DND-41 (cell line): ENCODE measurements around the gene GAS1.

Source experiments
- ATAC-seq: fragments of 200-7000 bp; cut with Tn5 transposase; 3 replicates; pipeline ENCODE4 v1.9.1; 2021; ENCODE audit warnings: low read depth; ENCODE audit not compliant: insufficient read depth
- DNase-seq: peaks from one replicate; pipeline ENCODE4 v3.0.0-alpha.2; 2020
- H2AFZ ChIP-seq: 2 replicates; pipeline ENCODE4 v1.6.0; 2012; ENCODE audit warnings: low read depth, low read length
- H3K27ac ChIP-seq: 2 replicates; pipeline ENCODE4 v1.5.1; 2012; ENCODE audit warnings: low read length, inconsistent platforms
- H3K27me3 ChIP-seq: fragments of 200-600 bp; sonication (generic); 2 replicates; pipeline ENCODE4 v1.6.0; 2012; ENCODE audit warnings: low read length, mild to moderate bottlenecking, inconsistent platforms; ENCODE audit not compliant: insufficient read depth, poor library complexity
- H3K36me3 ChIP-seq: 2 replicates; pipeline ENCODE4 v1.5.1; 2012; ENCODE audit warnings: low read length, inconsistent platforms; ENCODE audit not compliant: insufficient read depth
- H3K4me1 ChIP-seq: 2 replicates; pipeline ENCODE4 v1.5.1; 2012; ENCODE audit warnings: mild to moderate bottlenecking, low read length; ENCODE audit not compliant: insufficient read depth
- H3K4me2 ChIP-seq: 2 replicates; pipeline ENCODE4 v1.6.0; 2012; ENCODE audit warnings: mild to moderate bottlenecking, moderate library complexity, low read length, inconsistent platforms; ENCODE audit not compliant: insufficient read depth
- H3K4me3 ChIP-seq, 2 experiments: fragments of 200-600 bp in 1 of 2; shearing (Covaris generic) in 1 of 2; 2 replicates each; pipeline ENCODE4 v1.5.1; 2012 to 2016; ENCODE audit warnings: inconsistent platforms in 2 of 2, low read length in 2 of 2, mild to moderate bottlenecking in 2 of 2, low read depth in 1 of 2, moderate library complexity in 1 of 2
- H3K79me2 ChIP-seq: 2 replicates; pipeline ENCODE4 v1.6.0; 2012; ENCODE audit warnings: low read length, inconsistent platforms; ENCODE audit not compliant: insufficient read depth
- H3K9ac ChIP-seq: 2 replicates; pipeline ENCODE4 v1.6.0; 2012; ENCODE audit warnings: low read depth, mild to moderate bottlenecking, inconsistent platforms, low read length, moderate library complexity
- H3K9me3 ChIP-seq: 2 replicates; pipeline ENCODE4 v1.5.1; 2012; ENCODE audit warnings: low read length, moderate library complexity, mild to moderate bottlenecking, inconsistent platforms; ENCODE audit not compliant: insufficient read depth, severe bottlenecking
- H4K20me1 ChIP-seq: 2 replicates; pipeline ENCODE4 v1.6.0; 2012; ENCODE audit warnings: low read length; ENCODE audit not compliant: insufficient read depth
- EZH2 ChIP-seq: IDR thresholded peaks from 3 replicates; pipeline ENCODE4 v1.6.1; 2012; ENCODE audit warnings: borderline replicate concordance, low read depth, mild to moderate bottlenecking, moderate library complexity, low read length, inconsistent platforms; ENCODE audit not compliant: severe bottlenecking
- TF ChIP-seq, protein P1 (sequence below): IDR thresholded peaks from 2 replicates; pipeline ENCODE4 v1.5.1; 2012; ENCODE audit warnings: borderline replicate concordance, low read length, moderate library complexity, mild to moderate bottlenecking; ENCODE audit not compliant: poor library complexity, severe bottlenecking; ENCODE audit errors: extremely low read depth

Gene GAS1

DNA sequence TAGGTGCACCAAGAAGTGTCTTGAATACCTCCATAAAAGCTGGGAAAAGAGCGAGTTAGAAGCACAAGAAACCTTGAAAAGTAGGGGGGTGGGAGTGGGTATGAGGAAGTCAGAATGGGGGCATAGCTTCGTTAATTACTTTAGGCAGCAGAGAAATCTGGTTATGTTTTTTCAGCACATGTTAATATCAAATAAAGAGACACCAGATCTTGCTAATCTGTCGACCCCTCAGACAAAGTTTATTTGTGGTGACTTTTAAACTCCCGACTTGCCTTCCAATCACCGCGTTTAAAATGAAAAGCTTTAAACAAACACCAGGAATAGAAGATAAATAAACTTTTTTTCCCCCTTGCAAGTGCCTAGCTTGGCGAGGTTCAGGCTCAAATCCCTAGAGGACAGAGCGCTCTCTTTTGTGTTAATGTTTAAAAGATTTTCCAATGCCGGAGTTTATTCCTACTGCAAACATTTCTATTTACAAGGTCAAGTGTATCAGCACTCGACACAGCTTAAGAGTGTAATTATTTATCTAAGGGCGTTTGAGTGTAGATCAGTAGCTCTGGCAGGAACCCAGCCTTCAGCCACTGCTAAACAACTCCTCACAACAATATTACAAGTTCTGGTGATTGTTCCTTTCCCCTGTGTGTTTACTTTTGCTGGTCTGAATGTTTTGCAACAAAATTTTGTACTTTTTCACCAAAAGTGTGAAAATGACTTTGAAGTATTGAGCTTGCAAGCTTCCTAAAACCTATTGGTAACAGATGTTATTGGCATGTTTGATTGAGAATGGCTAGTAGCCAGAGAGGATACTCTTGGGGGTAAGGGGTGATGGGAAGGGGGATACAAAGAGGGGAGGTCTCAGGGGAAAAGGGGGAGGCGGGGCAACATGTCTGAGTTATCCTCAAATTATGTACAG lies 3.8 kb downstream of the GAS1 start:
- Histone ChIP-seq H3K27me3 (peaks cover 4% of the 10 kb centered on the region), H3K9ac (no peak overlapping the region), H3K4me1 (peaks cover 13% of the 10 kb centered on the region), H3K27ac (no peak overlapping the region), H2AFZ (no peak overlapping the region), H3K4me3 (no peak overlapping the region), H3K79me2 (peaks cover 3% of the 10 kb centered on the region), H4K20me1 (peaks cover 12% of the 10 kb centered on the region), H3K9me3 (no peaks in the 10 kb centered on the region), H3K4me2 (no peak overlapping the region), H3K36me3 (no peaks in the 10 kb centered on the region)
- DNase-seq (no peak), ATAC-seq (no peak)
- TF ChIP-seq, protein P1, sequence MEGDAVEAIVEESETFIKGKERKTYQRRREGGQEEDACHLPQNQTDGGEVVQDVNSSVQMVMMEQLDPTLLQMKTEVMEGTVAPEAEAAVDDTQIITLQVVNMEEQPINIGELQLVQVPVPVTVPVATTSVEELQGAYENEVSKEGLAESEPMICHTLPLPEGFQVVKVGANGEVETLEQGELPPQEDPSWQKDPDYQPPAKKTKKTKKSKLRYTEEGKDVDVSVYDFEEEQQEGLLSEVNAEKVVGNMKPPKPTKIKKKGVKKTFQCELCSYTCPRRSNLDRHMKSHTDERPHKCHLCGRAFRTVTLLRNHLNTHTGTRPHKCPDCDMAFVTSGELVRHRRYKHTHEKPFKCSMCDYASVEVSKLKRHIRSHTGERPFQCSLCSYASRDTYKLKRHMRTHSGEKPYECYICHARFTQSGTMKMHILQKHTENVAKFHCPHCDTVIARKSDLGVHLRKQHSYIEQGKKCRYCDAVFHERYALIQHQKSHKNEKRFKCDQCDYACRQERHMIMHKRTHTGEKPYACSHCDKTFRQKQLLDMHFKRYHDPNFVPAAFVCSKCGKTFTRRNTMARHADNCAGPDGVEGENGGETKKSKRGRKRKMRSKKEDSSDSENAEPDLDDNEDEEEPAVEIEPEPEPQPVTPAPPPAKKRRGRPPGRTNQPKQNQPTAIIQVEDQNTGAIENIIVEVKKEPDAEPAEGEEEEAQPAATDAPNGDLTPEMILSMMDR, result no peak
- no peak for TF ChIP-seq EZH2

DNA sequence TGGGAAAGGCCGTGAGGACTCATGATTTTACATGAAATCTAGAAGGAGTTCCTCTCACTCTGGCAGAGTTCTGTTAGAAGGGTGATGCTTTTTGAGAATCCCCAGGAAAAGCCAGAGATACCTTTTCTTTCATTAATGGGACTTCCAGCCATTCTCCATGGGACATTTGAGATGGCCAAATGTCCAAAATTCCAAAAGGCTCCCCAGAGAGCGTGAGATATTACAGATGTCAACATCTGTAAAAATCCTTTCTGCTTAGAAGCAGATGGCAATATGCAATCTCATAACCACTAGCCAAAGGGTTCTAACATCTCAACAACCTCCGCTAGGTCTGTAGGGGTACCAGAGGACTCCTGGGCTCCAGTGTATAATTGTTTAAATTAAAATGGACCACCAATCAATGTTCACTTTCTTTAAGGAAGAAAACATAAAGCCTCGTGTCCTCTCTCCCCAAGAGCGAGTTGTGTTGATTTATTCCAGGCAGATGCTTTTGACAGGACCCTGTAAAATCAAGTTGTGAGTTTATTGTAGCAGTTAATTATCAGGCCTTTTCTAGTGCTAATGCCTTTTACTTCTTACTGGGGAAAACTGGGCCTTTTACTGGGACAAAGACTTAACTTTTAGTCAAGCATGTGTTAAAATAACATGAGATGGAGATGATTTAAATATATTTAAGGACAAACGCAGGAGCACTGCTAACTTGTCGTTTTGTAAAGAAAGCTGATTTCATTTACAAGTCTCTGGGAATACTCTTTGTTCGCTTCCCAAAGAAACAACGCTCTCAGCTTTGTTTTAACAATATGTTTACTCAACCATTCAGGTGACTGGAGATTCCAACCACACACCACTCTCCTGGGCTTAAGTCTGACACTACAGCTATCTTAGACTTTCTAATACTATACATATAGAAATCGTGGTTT lies 4.8 kb downstream of the GAS1 start:
- no peak overlapping the region for H3K9ac ChIP-seq

DNA sequence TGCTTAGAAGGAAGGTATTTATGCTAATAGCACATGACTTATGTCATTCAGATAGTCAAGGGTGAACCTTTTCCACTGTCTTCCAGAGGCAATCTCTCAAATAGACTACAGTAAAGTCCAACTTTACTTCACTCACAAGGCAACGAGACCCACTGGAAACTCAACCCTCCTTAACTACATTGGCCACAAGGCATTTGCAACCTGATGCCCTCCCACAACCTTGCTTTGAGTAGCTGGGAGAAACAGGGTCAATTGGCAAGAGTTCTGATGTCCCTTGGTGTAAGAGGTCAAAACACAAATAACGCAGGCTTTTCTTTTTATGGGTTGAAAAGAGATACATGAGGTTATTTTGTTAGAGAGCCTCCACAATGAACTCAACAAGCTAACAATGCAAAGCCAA lies 6.1 kb downstream of the GAS1 start:
- H3K9ac ChIP-seq, result no peak overlapping the region
- no peak overlapping the region for H3K4me3 ChIP-seq
- ATAC-seq, result no peak
- H3K4me1 ChIP-seq, result peaks cover 13% of the 10 kb centered on the region
- H3K9me3 ChIP-seq, result no peaks in the 10 kb centered on the region
- H3K36me3 ChIP-seq, result no peaks in the 10 kb centered on the region
- H2AFZ ChIP-seq, result no peak overlapping the region
- DNase-seq, result no peak
- H3K4me2 ChIP-seq, result no peak overlapping the region
- TF ChIP-seq, protein P1, result no peak
- no peak for TF ChIP-seq EZH2
- peaks cover 3% of the 10 kb centered on the region for H3K79me2 ChIP-seq
- H3K27me3 ChIP-seq, result peaks cover 4% of the 10 kb centered on the region
- no peak overlapping the region for H3K27ac ChIP-seq
- peaks cover 12% of the 10 kb centered on the region for H4K20me1 ChIP-seq

More for the DNA sequence above, 4.8 kb downstream of the GAS1 start:
- TF ChIP-seq, protein P1, result no peak
- no peak for TF ChIP-seq EZH2
- no peak overlapping the region for H3K4me3 ChIP-seq
- H3K27me3 ChIP-seq, result peaks cover 4% of the 10 kb centered on the region
- H3K79me2 ChIP-seq, result peaks cover 3% of the 10 kb centered on the region
- DNase-seq (no peak), ATAC-seq (no peak)
- no peaks in the 10 kb centered on the region for H3K36me3 ChIP-seq
- peaks cover 13% of the 10 kb centered on the region for H3K4me1 ChIP-seq
- H3K27ac ChIP-seq, result no peak overlapping the region
- H2AFZ ChIP-seq, result no peak overlapping the region
- no peaks in the 10 kb centered on the region for H3K9me3 ChIP-seq
- peaks cover 12% of the 10 kb centered on the region for H4K20me1 ChIP-seq
- no peak overlapping the region for H3K4me2 ChIP-seq
